Activated CD4-positive, alpha-beta T cell treated with anti-CD3 and anti-CD28 coated beads for 36 hours (primary cell): ENCODE results near the gene SSBP1. TPM values are rescaled to one million over a fixed set of nuclear protein-coding genes. Genes with fewer than 3 reads are reported as not detected.

Source experiments
- ATAC-seq: fragments of 200-7000 bp; cut with Tn5 transposase; one replicate; pipeline ENCODE4 v1.10.0; 2021; ENCODE audit warnings: mild to moderate bottlenecking, moderate library complexity
- CTCF ChIA-PET: fragments of 350-600 bp; sonication (Branson Sonifier 250); formaldehyde crosslinking; loops from one replicate; lab custom pipeline; 2021; ENCODE audit warnings: antibody characterized with exemption; lab: Charles Lee
- POLR2A ChIA-PET: fragments of 350-600 bp; sonication (Branson Sonifier 250); formaldehyde crosslinking; loops from one replicate; lab custom pipeline; 2021; ENCODE audit warnings: antibody characterized with exemption, inconsistent platforms; lab: Charles Lee
- DNase-seq: peaks from one replicate; pipeline ENCODE4 v3.0.0-alpha.2; 2020
- H3K27ac Mint-ChIP-seq: one replicate; pipeline ENCODE4 v1.8.0; 2021; ENCODE audit warnings: mixed read lengths
- H3K27me3 Mint-ChIP-seq: one replicate; pipeline ENCODE4 v1.8.0; 2021; ENCODE audit warnings: mixed read lengths
- H3K36me3 Mint-ChIP-seq: one replicate; pipeline ENCODE4 v1.8.0; 2021; ENCODE audit warnings: low read depth, mixed read lengths
- H3K4me1 Mint-ChIP-seq: one replicate; pipeline ENCODE4 v1.8.0; 2021; ENCODE audit warnings: mixed read lengths
- H3K4me3 Mint-ChIP-seq: one replicate; pipeline ENCODE4 v1.8.0; 2021; ENCODE audit warnings: mild to moderate bottlenecking, moderate library complexity, mixed read lengths
- H3K9me3 Mint-ChIP-seq: one replicate; pipeline ENCODE4 v1.8.0; 2021; ENCODE audit warnings: low read depth, mixed read lengths
- intact Hi-C, 2 experiments: fragments of 100-400 bp; cut with DNase I in 1 of 2; cut with micrococcal nuclease in 1 of 2; formaldehyde crosslinking; loops; one replicate each; pipeline versions ENCODE4 v1.14.2 to v1.15.1; 2022 to 2024; cut with DNase I, micrococcal nuclease
- total RNA-seq, 2 experiments: library from RNA; stranded (reverse); gene quantifications; one replicate each; pipeline ENCODE4 v1.2.3, GENCODE V29; 2021

Gene SSBP1
- total RNA-seq, 2 experiments from 2014 or later: 183 to 245 TPM

GRCh38 chr7:141709749-141710148 lies 28.4 kb upstream of the SSBP1 start:
- POLR2A ChIA-PET: no interaction called here
- H3K27me3 Mint-ChIP-seq: no peaks in the 10 kb centered on the region
- H3K4me3 Mint-ChIP-seq: no peak overlapping the region
- H3K27ac Mint-ChIP-seq: no peak overlapping the region
- H3K9me3 Mint-ChIP-seq: no peaks in the 10 kb centered on the region
- intact Hi-C loops: no loop called here
- H3K36me3 Mint-ChIP-seq: no peaks in the 10 kb centered on the region
- no peak for ATAC-seq
- DNase-seq: no peak
- CTCF ChIA-PET: interaction anchor here (0.5 to 2.4 kb wide), 6 partner anchors 14 to 56 kb away, joined by 3 to 14 read pairs (median 6); partner anchors contain the start of gene SSBP1
- peaks cover 8% of the 10 kb centered on the region for H3K4me1 Mint-ChIP-seq

DNA sequence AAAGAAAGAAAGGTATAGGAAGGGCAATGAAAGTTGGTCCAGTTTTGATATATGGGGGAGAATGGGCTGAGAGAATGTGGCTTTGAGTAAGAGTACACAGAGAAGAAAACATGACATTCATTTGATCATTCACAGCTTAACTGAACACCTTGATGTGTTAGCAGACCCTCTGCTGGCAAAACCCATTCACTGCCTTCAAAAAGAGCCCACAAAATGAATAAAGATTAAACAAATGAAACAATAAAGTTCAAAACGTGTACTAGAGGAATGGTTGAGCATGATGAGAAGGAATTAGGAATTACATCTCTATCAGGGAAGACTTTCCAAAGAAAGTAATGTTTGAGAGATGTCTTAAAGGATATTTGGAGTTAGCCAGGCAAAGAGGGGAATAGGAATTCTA lies 27.9 kb upstream of the SSBP1 start:
- Mint-ChIP-seq H3K36me3 (no peaks in the 10 kb centered on the region), H3K9me3 (no peaks in the 10 kb centered on the region), H3K4me1 (peaks cover 8% of the 10 kb centered on the region), H3K27me3 (no peaks in the 10 kb centered on the region), H3K27ac (no peak overlapping the region), H3K4me3 (no peak overlapping the region)
- ATAC-seq: no peak
- ChIA-PET POLR2A (no interaction called here), CTCF (interaction anchor here (0.8 to 0.9 kb wide), 2 partner anchors 24 to 42 kb away, joined by 3 to 6 read pairs; no protein-coding TSS in a partner anchor)
- intact Hi-C loops: no loop called here
- no peak for DNase-seq

DNA sequence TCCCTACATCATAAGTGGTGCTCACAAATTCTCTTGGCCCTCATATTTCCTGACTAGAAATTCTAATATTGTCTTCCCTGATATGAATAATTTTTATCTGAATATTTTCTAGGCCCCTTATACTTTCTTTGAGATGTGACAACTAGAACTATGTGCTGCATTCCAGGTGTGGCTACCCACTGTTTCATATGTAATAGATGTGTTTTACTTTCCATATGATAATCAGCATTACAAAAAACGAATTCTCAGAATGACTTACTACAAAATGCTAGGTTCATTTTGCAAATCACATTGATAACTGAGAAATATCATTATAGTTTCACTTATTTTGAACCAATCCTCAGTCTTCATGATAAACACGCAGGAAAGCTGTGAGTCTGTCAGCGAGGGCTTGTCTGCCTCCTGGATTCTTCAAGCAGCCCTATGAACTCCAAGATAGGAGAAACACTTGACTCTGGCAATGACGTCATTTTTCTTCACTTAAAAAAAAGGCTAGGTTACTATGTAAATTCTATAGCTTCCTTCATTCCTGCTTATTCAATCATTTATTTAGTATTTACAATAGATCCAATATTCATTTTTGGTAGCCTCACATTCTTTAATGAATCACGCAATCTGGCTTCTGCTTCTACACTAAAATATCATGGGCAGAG lies 25.4 kb upstream of the SSBP1 start:
- H3K4me1 Mint-ChIP-seq: peaks cover 8% of the 10 kb centered on the region
- DNase-seq: no peak
- no peak overlapping the region for H3K4me3 Mint-ChIP-seq
- H3K36me3 Mint-ChIP-seq: no peaks in the 10 kb centered on the region
- POLR2A ChIA-PET: no interaction called here
- intact Hi-C loops: no loop called here
- H3K27me3 Mint-ChIP-seq: no peaks in the 10 kb centered on the region
- CTCF ChIA-PET: interaction anchor here (1.4 to 1.5 kb wide), 2 partner anchors 10 to 25 kb away, joined by 4 to 12 read pairs; partner anchors contain the start of genes DENND11 and SSBP1
- no peaks in the 10 kb centered on the region for H3K9me3 Mint-ChIP-seq
- no peak overlapping the region for H3K27ac Mint-ChIP-seq
- ATAC-seq: peak; percentile 19

GRCh38 chr7:141713890-141714289 lies 24.3 kb upstream of the SSBP1 start:
- Mint-ChIP-seq H3K27ac (no peak overlapping the region), H3K27me3 (no peaks in the 10 kb centered on the region), H3K36me3 (no peaks in the 10 kb centered on the region), H3K4me1 (peaks cover 8% of the 10 kb centered on the region), H3K4me3 (no peak overlapping the region), H3K9me3 (no peaks in the 10 kb centered on the region)
- CTCF ChIA-PET: interaction anchor here (1.5 to 3.0 kb wide), 2 partner anchors 24 to 59 kb away, joined by 10 to 12 read pairs; partner anchors contain the start of gene SSBP1
- POLR2A ChIA-PET: no interaction called here
- no peak for DNase-seq
- intact Hi-C loops: no loop called here
- ATAC-seq: no peak

DNA sequence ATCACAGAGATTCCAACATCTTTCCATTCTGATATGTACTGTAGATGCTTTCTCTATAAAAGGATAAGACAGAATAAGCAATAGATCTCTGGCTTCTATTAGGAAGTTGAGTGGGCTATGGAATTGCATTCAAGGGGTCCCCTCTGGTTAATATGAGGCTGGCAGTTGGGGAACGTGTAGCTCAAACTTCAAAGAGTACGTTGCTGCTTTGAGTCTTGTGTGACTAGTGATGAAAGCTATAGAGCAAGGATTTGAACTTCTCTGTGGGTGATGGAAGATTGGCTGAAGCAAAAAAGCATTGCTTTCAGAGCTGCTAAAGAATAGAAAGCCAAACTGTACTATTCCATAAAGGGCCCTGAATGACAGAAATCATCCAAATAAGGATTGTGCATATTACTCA lies 23.6 kb upstream of the SSBP1 start:
- no peaks in the 10 kb centered on the region for H3K36me3 Mint-ChIP-seq

DNA sequence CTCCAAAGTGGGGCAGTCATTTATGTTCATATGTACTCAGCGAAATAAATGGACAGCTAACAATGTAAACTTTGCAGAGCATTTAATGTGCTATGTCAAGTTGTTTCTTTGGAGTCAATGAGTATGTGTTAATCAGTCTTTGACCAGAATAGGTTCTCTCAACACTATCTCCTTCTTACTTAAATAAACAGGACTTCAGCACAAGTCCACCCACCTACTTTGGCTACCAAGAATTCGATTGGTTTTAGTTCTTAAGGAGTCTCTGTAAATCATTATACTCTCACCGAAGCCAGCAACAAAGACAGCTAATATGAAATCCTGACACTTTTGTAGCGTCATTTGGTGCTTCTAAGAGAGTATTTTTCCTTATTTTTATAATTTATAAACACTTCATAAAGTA lies 23.1 kb upstream of the SSBP1 start:
- intact Hi-C loops: no loop called here

More for the DNA sequence above, 23.6 kb upstream of the SSBP1 start:
- intact Hi-C loops: no loop called here
- POLR2A ChIA-PET: no interaction called here
- H3K9me3 Mint-ChIP-seq: no peaks in the 10 kb centered on the region
- no peak for ATAC-seq
- DNase-seq: no peak
- H3K27ac Mint-ChIP-seq: no peak overlapping the region
- CTCF ChIA-PET: interaction anchor here (3.0 kb wide), 1 partner anchor 60 kb away, joined by 10 read pairs; no protein-coding TSS in a partner anchor
- H3K4me3 Mint-ChIP-seq: no peak overlapping the region
- H3K27me3 Mint-ChIP-seq: no peaks in the 10 kb centered on the region
- H3K4me1 Mint-ChIP-seq: peaks cover 8% of the 10 kb centered on the region

GRCh38 chr7:141715794-141716689 lies 22.1 kb upstream of the SSBP1 start:
- no peaks in the 10 kb centered on the region for H3K9me3 Mint-ChIP-seq
- no peaks in the 10 kb centered on the region for H3K36me3 Mint-ChIP-seq
- peaks cover 8% of the 10 kb centered on the region for H3K4me1 Mint-ChIP-seq
- CTCF ChIA-PET: interaction anchor here (0.8 to 3.0 kb wide), 4 partner anchors 8 to 61 kb away, joined by 3 to 10 read pairs (median 6); partner anchors contain the start of gene WEE2
- no peaks in the 10 kb centered on the region for H3K27me3 Mint-ChIP-seq
- intact Hi-C loops: no loop called here
- ATAC-seq: no peak
- POLR2A ChIA-PET: no interaction called here
- no peak overlapping the region for H3K27ac Mint-ChIP-seq
- no peak for DNase-seq
- H3K4me3 Mint-ChIP-seq: no peak overlapping the region

More for the DNA sequence above, 23.1 kb upstream of the SSBP1 start:
- H3K4me1 Mint-ChIP-seq: peaks cover 8% of the 10 kb centered on the region
- ChIA-PET POLR2A (no interaction called here), CTCF (interaction anchor here (1.1 to 3.0 kb wide), 2 partner anchors 11 to 60 kb away, joined by 8 to 10 read pairs; no protein-coding TSS in a partner anchor)
- ATAC-seq (no peak), DNase-seq (no peak)
- no peak overlapping the region for H3K27ac Mint-ChIP-seq
- H3K27me3 Mint-ChIP-seq: no peaks in the 10 kb centered on the region
- H3K36me3 Mint-ChIP-seq: no peaks in the 10 kb centered on the region
- H3K4me3 Mint-ChIP-seq: no peak overlapping the region
- H3K9me3 Mint-ChIP-seq: no peaks in the 10 kb centered on the region

GRCh38 chr7:141717450-141717849 lies 20.7 kb upstream of the SSBP1 start:
- ChIA-PET CTCF (interaction anchor here (0.6 to 1.0 kb wide), 4 partner anchors 9 to 1264 kb away, joined by 3 to 4 read pairs (median 3); no protein-coding TSS in a partner anchor), POLR2A (no interaction called here)
- Mint-ChIP-seq H3K27me3 (no peaks in the 10 kb centered on the region), H3K27ac (no peak overlapping the region), H3K9me3 (no peaks in the 10 kb centered on the region), H3K4me3 (no peak overlapping the region), H3K36me3 (no peaks in the 10 kb centered on the region), H3K4me1 (peaks cover 2% of the 10 kb centered on the region)
- DNase-seq: no peak
- intact Hi-C loops: no loop called here
- ATAC-seq: no peak

- intact Hi-C loops: no loop called here
- Mint-ChIP-seq H3K4me3 (no peak overlapping the region), H3K27me3 (no peaks in the 10 kb centered on the region), H3K9me3 (no peaks in the 10 kb centered on the region), H3K27ac (no peak overlapping the region), H3K36me3 (peaks cover 2% of the 10 kb centered on the region), H3K4me1 (no peaks in the 10 kb centered on the region)
- ATAC-seq: no peak
- ChIA-PET CTCF (interaction anchor here (1.4 kb wide), 1 partner anchor 8 kb away, joined by 4 read pairs; no protein-coding TSS in a partner anchor), POLR2A (no interaction called here)
- no peak for DNase-seq
These were observed 15.6 kb upstream of the SSBP1 start for GRCh38 chr7:141722529-141722928.

DNA sequence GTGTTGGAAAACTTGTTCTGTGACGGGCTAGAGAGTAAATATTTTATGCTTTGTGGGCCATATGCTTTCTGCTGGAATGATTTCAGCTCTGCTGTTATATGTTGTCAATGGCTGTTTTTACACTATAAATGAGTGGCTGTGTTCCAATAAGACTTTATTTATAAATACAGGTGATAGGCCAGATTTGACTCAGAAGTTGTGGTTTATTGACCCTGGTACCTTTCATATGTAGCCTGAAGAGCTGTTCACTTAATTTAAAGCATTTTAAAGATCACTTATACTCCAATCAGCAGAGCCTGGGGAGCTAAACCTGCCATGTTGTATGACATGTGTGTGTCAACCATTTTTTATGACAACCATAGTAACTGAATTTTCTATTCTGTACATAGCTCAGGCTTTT lies 9.1 kb upstream of the SSBP1 start:
- no peak overlapping the region for H3K27ac Mint-ChIP-seq
- POLR2A ChIA-PET: no interaction called here
- intact Hi-C loops: no loop called here
- H3K36me3 Mint-ChIP-seq: peaks cover 2% of the 10 kb centered on the region
- ATAC-seq (no peak), DNase-seq (no peak)
- H3K4me3 Mint-ChIP-seq: no peak overlapping the region
- H3K9me3 Mint-ChIP-seq: no peaks in the 10 kb centered on the region
- H3K27me3 Mint-ChIP-seq: no peaks in the 10 kb centered on the region
- CTCF ChIA-PET: interaction anchor here (0.7 to 1.4 kb wide), 2 partner anchors 9 to 20 kb away, joined by 3 to 4 read pairs; partner anchors contain the start of gene SSBP1
- no peaks in the 10 kb centered on the region for H3K4me1 Mint-ChIP-seq

- DNase-seq (no peak), ATAC-seq (no peak)
- ChIA-PET CTCF (interaction anchor here (0.6 to 1.7 kb wide), 2 partner anchors 9 to 1285 kb away, joined by 3 to 4 read pairs; no protein-coding TSS in a partner anchor), POLR2A (no interaction called here)
- no peak overlapping the region for H3K27ac Mint-ChIP-seq
- no peaks in the 10 kb centered on the region for H3K36me3 Mint-ChIP-seq
- H3K4me3 Mint-ChIP-seq: no peak overlapping the region
- H3K27me3 Mint-ChIP-seq: no peaks in the 10 kb centered on the region
- H3K4me1 Mint-ChIP-seq: peaks cover 2% of the 10 kb centered on the region
- intact Hi-C loops: loop anchor here (5.0 to 10.0 kb wide), 2 partner anchors 49 to 1073 kb away; no protein-coding TSS in a partner anchor
- H3K9me3 Mint-ChIP-seq: no peaks in the 10 kb centered on the region
These were observed 6.5 kb upstream of the SSBP1 start for GRCh38 chr7:141731476-141732149.
